K562 (cell line): ENCODE results near the gene PDE6H. TPM values are rescaled to one million over a fixed set of nuclear protein-coding genes. Genes with fewer than 3 reads are reported as not detected.
A peak's percentile ranks its signal among the peaks of the same experiment; 100 is the strongest.

Source experiments
- ATAC-seq: fragments of 200-7000 bp; cut with Tn5 transposase; 3 replicates; pipeline ENCODE4 v1.9.1; 2020; ENCODE audit warnings: moderate library complexity
- BruUV-seq: library from RNA; stranded (reverse); fragments of 400-500 nt; replicated peaks from 2 replicates; lab custom pipeline; 2021; lab: Mats Ljungman, UMichigan
- CTCF ChIA-PET: fragments of 300-600 bp; formaldehyde crosslinking; extraction: SDS; loops from one replicate; lab custom pipeline; 2021; ENCODE audit warnings: low intra/inter-chr PET ratio; lab: Yijun Ruan, JAX
- POLR2A ChIA-PET: fragments of 300-600, 350-650 bp; sonication (Branson Sonifier 250); formaldehyde crosslinking; extraction: SDS; loops from one replicate; lab custom pipeline; 2021; ENCODE audit warnings: antibody characterized with exemption, inconsistent platforms; lab: Yijun Ruan, JAX
- DNase-seq, 4 experiments: peaks; one replicate each; pipeline versions ENCODE4 v3.0.0 to v3.0.0-alpha.2; 2011 to 2018; ENCODE audit warnings: low spot score in 3 of 4, mixed read lengths in 3 of 4; ENCODE audit errors: extremely low read depth in 1 of 4
- FAIRE-seq: peaks from 2 replicates; lab custom pipeline; 2011; peaks lifted over from hg19 to GRCh38; lab: Jason Lieb, UNC
- H2AFZ ChIP-seq: 2 replicates; pipeline ENCODE4 v1.6.0; 2011; ENCODE audit warnings: low read depth, low read length, control low read depth, inconsistent platforms
- H3K27ac ChIP-seq: fragments of 200-600 bp; 3 replicates; pipeline ENCODE4 v1.8.0; 2011; ENCODE audit warnings: low read depth, mild to moderate bottlenecking, control low read depth, inconsistent platforms, low read length, moderate library complexity, mixed read lengths; ENCODE audit errors: extremely low read depth
- H3K27me3 ChIP-seq, 2 experiments: fragments of 300-600 bp in 1 of 2; 2 replicates in 1 of 2; 3 replicates in 1 of 2; pipeline versions ENCODE4 v1.6.0 to v1.8.0; 2011; ENCODE audit warnings: inconsistent platforms in 2 of 2, low read length in 2 of 2, mild to moderate bottlenecking in 1 of 2, mixed read lengths in 1 of 2, moderate library complexity in 1 of 2; ENCODE audit not compliant: control insufficient read depth in 2 of 2, insufficient read depth in 2 of 2
- H3K36me3 ChIP-seq: fragments of 300-600 bp; 3 replicates; pipeline ENCODE4 v1.8.0; 2011; ENCODE audit warnings: mild to moderate bottlenecking, low read length, inconsistent platforms; ENCODE audit not compliant: control insufficient read depth, insufficient read depth
- H3K4me1 ChIP-seq, 2 experiments: fragments of 200-600 bp in 1 of 2; replicated peaks in 1 of 2; 2 replicates in 1 of 2; 3 replicates in 1 of 2; pipeline versions ENCODE4 v1.5.1 to v1.8.0; 2011; ENCODE audit warnings: inconsistent platforms in 2 of 2, low read length in 2 of 2, mild to moderate bottlenecking in 1 of 2, mixed read lengths in 1 of 2, moderate library complexity in 1 of 2; ENCODE audit not compliant: control insufficient read depth in 2 of 2, insufficient read depth in 2 of 2
- H3K4me2 ChIP-seq: 2 replicates; pipeline ENCODE4 v1.6.1; 2011; ENCODE audit warnings: low read length, control low read depth, inconsistent platforms, mixed read lengths; ENCODE audit not compliant: insufficient read depth
- H3K4me3 ChIP-seq: fragments of 200-600 bp; sonication (generic), shearing (Covaris generic); 2 replicates; pipeline ENCODE4 v1.5.1; 2016; ENCODE audit warnings: control low read depth, inconsistent platforms
- H3K79me2 ChIP-seq: fragments of 200-600 bp; 3 replicates; pipeline ENCODE4 v1.8.0; 2011; ENCODE audit warnings: low read length, inconsistent platforms; ENCODE audit not compliant: control insufficient read depth, insufficient read depth
- H3K9ac ChIP-seq, 2 experiments: 2 replicates each; pipeline versions ENCODE4 v1.6.0 to v1.6.1; 2011; ENCODE audit warnings: low read depth in 2 of 2, low read length in 2 of 2, control low read depth in 1 of 2, inconsistent platforms in 1 of 2, mild to moderate bottlenecking in 1 of 2, mixed read lengths in 1 of 2; ENCODE audit not compliant: insufficient read depth in 1 of 2
- H3K9me1 ChIP-seq: one replicate; pipeline ENCODE4 v1.6.0; 2011; ENCODE audit warnings: inconsistent platforms, mild to moderate bottlenecking, low read length, moderate library complexity; ENCODE audit not compliant: control insufficient read depth, insufficient read depth
- H3K9me3 ChIP-seq: replicated peaks from 2 replicates; pipeline ENCODE4 v1.5.1; 2011; ENCODE audit warnings: low read depth, low read length, inconsistent platforms; ENCODE audit not compliant: control insufficient read depth, insufficient read depth
- H4K20me1 ChIP-seq: replicated peaks from 2 replicates; pipeline ENCODE4 v1.6.1; 2011; ENCODE audit warnings: low read length, inconsistent platforms, mixed read lengths; ENCODE audit not compliant: control insufficient read depth, insufficient read depth
- CREM ChIP-seq: IDR thresholded peaks from 2 replicates; pipeline ENCODE4 v1.6.1; 2014; ENCODE audit warnings: antibody characterized with exemption, low read depth
- FOSL1 ChIP-seq: fragments of 200-800 bp; sonication (Bioruptor generic); conservative IDR thresholded peaks from 2 replicates; pipeline ENCODE4 v1.6.1; 2016; ENCODE audit warnings: missing genetic modification characterization, missing compliant biosample characterization
- SP1 ChIP-seq: sonication (generic); formaldehyde crosslinking; IDR thresholded peaks from 2 replicates; pipeline ENCODE4 v1.8.1; 2022; ENCODE audit warnings: mild to moderate bottlenecking, missing genetic modification reagents
- WGBS: fragments of 100-300 bp; shearing (Covaris generic); methylation state at CpG from one replicate; pipeline ENCODE4 v1.1.6; 2016; ENCODE audit warnings: low coverage, mixed read lengths; ENCODE audit not compliant: insufficient coverage; ENCODE audit errors: missing lambda C conversion rate; 5-methylcytosine and 5-hydroxymethylcytosine counted together
- in situ Hi-C: fragments of 300-500 bp; cut with MboI; formaldehyde crosslinking; loops from 4 replicates; pipeline ENCODE4 v1.15.0; 2018; ENCODE audit warnings: inconsistent platforms, mixed read lengths
- intact Hi-C: fragments of 100-400 bp; cut with micrococcal nuclease; formaldehyde crosslinking; loops from 2 replicates; pipeline ENCODE4 v1.14.2; 2022
- polyA plus RNA-seq, 8 experiments: library from polyadenylated mRNA; depleted of rRNA in 4 of 8; stranded (reverse) in 5 of 8; unstranded in 3 of 8; fragments of >200 nt; fragmentation: Nextera tagmentation in 2 of 8; fragmentation: Illumina TruSeq in 1 of 8; extraction: Ambion mirVana in 2 of 8; extraction: Trizol in 1 of 8; gene quantifications; 2 replicates each; pipeline versions ENCODE4 v1.2.1 to v1.2.3, GENCODE V29; 2011 to 2014; ENCODE audit warnings: inconsistent platforms in 1 of 8, missing spikeins in 1 of 8
- total RNA-seq, 7 experiments: library from RNA; depleted of rRNA in 6 of 7; stranded (reverse); fragments of >200 nt in 6 of 7; fragmentation: Illumina TruSeq in 2 of 7; extraction: Trizol in 2 of 7; gene quantifications; 2 replicates each; pipeline versions ENCODE4 v1.2.1 to v1.2.3, GENCODE V29; 2011 to 2021; ENCODE audit warnings: low replicate concordance in 1 of 7
- TF ChIP-seq, protein P1 (sequence below): fragments of 450-650 bp; IDR thresholded peaks from 2 replicates; pipeline ENCODE4 v1.6.1; 2018; ENCODE audit warnings: mild to moderate bottlenecking, low read depth; ENCODE audit not compliant: partially characterized antibody
- TF ChIP-seq, protein P2 (sequence below): fragments of 450-650 bp; formaldehyde crosslinking; IDR thresholded peaks from 2 replicates; pipeline ENCODE4 v1.4.0; 2020; ENCODE audit warnings: mild to moderate bottlenecking, mixed read lengths

PDE6H gene
- total and polyA plus RNA-seq, 9 of the 15 experiments (the other 6 are each of a cell fraction or from before 2014, with no cell fraction given) = 0.15 TPM; not detected in 8

DNA sequence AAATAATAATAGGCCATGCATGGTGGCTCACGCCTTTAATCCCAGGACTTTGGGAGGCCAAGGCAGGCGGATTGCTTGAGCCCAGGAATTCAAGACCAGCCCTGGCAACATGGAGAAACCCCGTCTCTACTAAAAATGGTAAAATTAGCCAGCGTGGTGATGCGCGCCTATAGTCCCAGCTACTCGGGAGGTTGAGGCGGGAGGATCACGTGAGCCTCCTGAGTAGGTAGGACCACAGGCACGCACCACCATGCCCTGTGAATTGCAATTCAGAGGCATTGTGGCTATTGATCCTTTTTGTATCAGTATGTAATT is 13.8 kb upstream of the PDE6H start:
- no peaks in the 10 kb centered on the region for H3K9me3 ChIP-seq
- TF ChIP-seq FOSL1 (tag) (no peak), CREM (no peak), SP1 (no peak)
- TF ChIP-seq, protein P1, sequence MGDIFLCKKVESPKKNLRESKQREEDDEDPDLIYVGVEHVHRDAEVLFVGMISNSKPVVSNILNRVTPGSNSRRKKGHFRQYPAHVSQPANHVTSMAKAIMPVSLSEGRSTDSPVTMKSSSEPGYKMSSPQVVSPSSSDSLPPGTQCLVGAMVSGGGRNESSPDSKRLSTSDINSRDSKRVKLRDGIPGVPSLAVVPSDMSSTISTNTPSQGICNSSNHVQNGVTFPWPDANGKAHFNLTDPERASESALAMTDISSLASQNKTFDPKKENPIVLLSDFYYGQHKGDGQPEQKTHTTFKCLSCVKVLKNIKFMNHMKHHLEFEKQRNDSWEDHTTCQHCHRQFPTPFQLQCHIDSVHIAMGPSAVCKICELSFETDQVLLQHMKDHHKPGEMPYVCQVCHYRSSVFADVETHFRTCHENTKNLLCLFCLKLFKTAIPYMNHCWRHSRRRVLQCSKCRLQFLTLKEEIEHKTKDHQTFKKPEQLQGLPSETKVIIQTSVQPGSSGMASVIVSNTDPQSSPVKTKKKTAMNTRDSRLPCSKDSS = no peak
- TF ChIP-seq, protein P2, sequence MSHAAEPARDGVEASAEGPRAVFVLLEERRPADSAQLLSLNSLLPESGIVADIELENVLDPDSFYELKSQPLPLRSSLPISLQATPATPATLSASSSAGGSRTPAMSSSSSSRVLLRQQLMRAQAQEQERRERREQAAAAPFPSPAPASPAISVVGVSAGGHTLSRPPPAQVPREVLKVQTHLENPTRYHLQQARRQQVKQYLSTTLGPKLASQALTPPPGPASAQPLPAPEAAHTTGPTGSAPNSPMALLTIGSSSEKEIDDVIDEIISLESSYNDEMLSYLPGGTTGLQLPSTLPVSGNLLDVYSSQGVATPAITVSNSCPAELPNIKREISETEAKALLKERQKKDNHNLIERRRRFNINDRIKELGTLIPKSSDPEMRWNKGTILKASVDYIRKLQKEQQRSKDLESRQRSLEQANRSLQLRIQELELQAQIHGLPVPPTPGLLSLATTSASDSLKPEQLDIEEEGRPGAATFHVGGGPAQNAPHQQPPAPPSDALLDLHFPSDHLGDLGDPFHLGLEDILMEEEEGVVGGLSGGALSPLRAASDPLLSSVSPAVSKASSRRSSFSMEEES (CRISPR knock-in tag) = 0 out of 2 replicates have a peak, but pooled peaks have one; percentile 20
- TF ChIP-seq, all 486 proteins: peak for 1
- Histone ChIP-seq H3K27ac (no peak overlapping the region), H3K4me1 (no peaks in the 10 kb centered on the region; a peak in 2 of 5 replicates), H2AFZ (no peak overlapping the region), H3K36me3 (no peaks in the 10 kb centered on the region), H3K27me3 (no peaks in the 10 kb centered on the region), H3K4me2 (no peak overlapping the region), H4K20me1 (no peaks in the 10 kb centered on the region), H3K9ac (no peak overlapping the region), H3K9me1 (no peaks in the 10 kb centered on the region), H3K79me2 (no peaks in the 10 kb centered on the region), H3K4me3 (no peak overlapping the region)
- POLR2A ChIA-PET = no interaction called here
- DNase-seq (no peak), FAIRE-seq (no peak), ATAC-seq (no peak)
- intact Hi-C loops (no loop called here), in situ Hi-C loops (loop anchor here (25.0 kb wide), 1 partner anchor 747 kb away; no protein-coding TSS in a partner anchor)
- 68% methylated on average over 8 of the region's 10 CpGs for WGBS
- no TSS peak for BruUV-seq
- CTCF ChIA-PET = no interaction called here
